ENCODE results near the gene CRTC3. TPM values are rescaled to one million over a fixed set of nuclear protein-coding genes. Genes with fewer than 3 reads are reported as not detected.

Gene CRTC3
- total RNA-seq, 1 experiment from 2014 or later, result 3.9 TPM

DNA sequence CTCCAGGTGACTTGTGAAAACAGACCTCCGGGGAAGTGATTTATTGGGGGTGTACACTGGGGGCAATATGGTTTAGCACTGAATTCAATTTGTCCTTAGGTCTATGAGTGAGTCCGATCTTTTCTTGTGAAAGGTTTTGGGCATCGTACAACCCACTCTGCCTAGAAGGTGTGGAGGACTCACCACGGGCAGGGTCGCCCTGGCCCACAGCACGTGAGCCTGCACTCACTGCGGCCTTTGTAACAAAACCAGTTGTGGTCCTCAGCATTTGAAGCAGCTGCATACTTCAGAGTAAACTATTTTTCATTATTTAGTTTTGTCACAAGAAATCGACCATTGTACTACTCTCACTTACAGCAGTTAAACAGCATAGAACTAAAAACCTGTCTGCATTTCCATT lies 114.8 kb downstream of the CRTC3 start:
- no CpG with 5 or more reads among the region's 8 CpGs for WGBS (ENCODE audit: extremely low coverage, insufficient read length, low lambda C conversion rate)
- Mint-ChIP-seq H3K27ac (no peak overlapping the region; a peak in 1 of 7 replicates), H3K4me3 (no peak overlapping the region)

More for the DNA sequence above, 114.8 kb downstream of the CRTC3 start:
- Mint-ChIP-seq H3K4me1 (peaks cover 6 to 10% of the 10 kb centered on the region in 2 experiments), H3K36me3 (ENCODE audit: insufficient read depth in 1 of 3, low read depth in 3 of 3) (peaks cover 0 to 10% (median 2%) of the 10 kb centered on the region in 3 experiments; a peak in 5 of 7 replicates), H3K9me3 (no peaks in the 10 kb centered on the region), H3K27me3 (ENCODE audit: low read depth) (no peaks in the 10 kb centered on the region)
- Histone ChIP-seq H3K79me1 (ENCODE audit: insufficient read depth, low read depth, low read length, poor library complexity, severe bottlenecking) (no peaks in the 10 kb centered on the region), H3K23me2 (ENCODE audit: insufficient read length, low read depth, low read length, poor library complexity, severe bottlenecking) (no peaks in the 10 kb centered on the region), H4K20me1 (ENCODE audit: control insufficient read depth, insufficient read depth, insufficient read length) (no peaks in the 10 kb centered on the region), H2AK5ac (ENCODE audit: insufficient read length, low read length) (no peak overlapping the region), H3K4ac (ENCODE audit: low read depth, low read length) (no peak overlapping the region), H3K4me1 (ENCODE audit: insufficient read depth, low read length) (no peaks in the 10 kb centered on the region), H3K4me2 (ENCODE audit: insufficient read depth, insufficient read length, low read length) (no peak overlapping the region), H3T11ph (ENCODE audit: low read length) (no peak overlapping the region), H3K23ac (ENCODE audit: insufficient read length, low read depth, low read length) (no peak overlapping the region), H2BK20ac (ENCODE audit: low read depth, low read length, poor library complexity, severe bottlenecking) (no peak overlapping the region), H2AFZ (ENCODE audit: low read length) (no peak overlapping the region), H2BK5ac (ENCODE audit: insufficient read length, low read length) (no peak overlapping the region), H3K9me3 (ENCODE audit: control insufficient read depth, low read depth, low read length) (no peaks in the 10 kb centered on the region), H2BK120ac (ENCODE audit: low read depth, low read length, poor library complexity, severe bottlenecking) (no peak overlapping the region), H4K91ac (ENCODE audit: insufficient read length, low read depth, low read length) (no peak overlapping the region), H4K5ac (ENCODE audit: insufficient read length, low read depth, low read length) (no peak overlapping the region), H3K9ac (ENCODE audit: extremely low read depth, insufficient read length, low read length) (no peak overlapping the region), H3K56ac (ENCODE audit: insufficient read length, low read depth, low read length) (no peak overlapping the region), H4K8ac (replicated peaks; ENCODE audit: insufficient read length, low read depth, low read length) (no peak overlapping the region), H3K14ac (ENCODE audit: insufficient read depth, low read length) (no peak overlapping the region), H2BK12ac (ENCODE audit: insufficient read length, low read depth, low read length) (no peak overlapping the region), H3K79me2 (ENCODE audit: insufficient read depth, low read length) (no peaks in the 10 kb centered on the region), H3K27me3 (ENCODE audit: insufficient read depth, low read length) (no peaks in the 10 kb centered on the region), H3K18ac (ENCODE audit: insufficient read length, low read depth, low read length) (no peak overlapping the region), H3K27ac (ENCODE audit: insufficient read length, low read depth, low read length) (no peak overlapping the region), H2BK15ac (ENCODE audit: low read depth, low read length) (no peak overlapping the region)
- no peak for DNase-seq
- TF ChIP-seq, protein P1, sequence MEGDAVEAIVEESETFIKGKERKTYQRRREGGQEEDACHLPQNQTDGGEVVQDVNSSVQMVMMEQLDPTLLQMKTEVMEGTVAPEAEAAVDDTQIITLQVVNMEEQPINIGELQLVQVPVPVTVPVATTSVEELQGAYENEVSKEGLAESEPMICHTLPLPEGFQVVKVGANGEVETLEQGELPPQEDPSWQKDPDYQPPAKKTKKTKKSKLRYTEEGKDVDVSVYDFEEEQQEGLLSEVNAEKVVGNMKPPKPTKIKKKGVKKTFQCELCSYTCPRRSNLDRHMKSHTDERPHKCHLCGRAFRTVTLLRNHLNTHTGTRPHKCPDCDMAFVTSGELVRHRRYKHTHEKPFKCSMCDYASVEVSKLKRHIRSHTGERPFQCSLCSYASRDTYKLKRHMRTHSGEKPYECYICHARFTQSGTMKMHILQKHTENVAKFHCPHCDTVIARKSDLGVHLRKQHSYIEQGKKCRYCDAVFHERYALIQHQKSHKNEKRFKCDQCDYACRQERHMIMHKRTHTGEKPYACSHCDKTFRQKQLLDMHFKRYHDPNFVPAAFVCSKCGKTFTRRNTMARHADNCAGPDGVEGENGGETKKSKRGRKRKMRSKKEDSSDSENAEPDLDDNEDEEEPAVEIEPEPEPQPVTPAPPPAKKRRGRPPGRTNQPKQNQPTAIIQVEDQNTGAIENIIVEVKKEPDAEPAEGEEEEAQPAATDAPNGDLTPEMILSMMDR (conservative IDR thresholded peaks at IDR 0.05), result no peak
